ENCODE results near the gene ITPR1.

The ITPR1 gene

GRCh38 chr3:4688411-4688810 lies 195.3 kb downstream of the ITPR1 start:
- DNase-seq: no peak

- DNase-seq: no peak
Measured at GRCh38 chr3:4689021-4689420, 195.9 kb downstream of the ITPR1 start.

DNA sequence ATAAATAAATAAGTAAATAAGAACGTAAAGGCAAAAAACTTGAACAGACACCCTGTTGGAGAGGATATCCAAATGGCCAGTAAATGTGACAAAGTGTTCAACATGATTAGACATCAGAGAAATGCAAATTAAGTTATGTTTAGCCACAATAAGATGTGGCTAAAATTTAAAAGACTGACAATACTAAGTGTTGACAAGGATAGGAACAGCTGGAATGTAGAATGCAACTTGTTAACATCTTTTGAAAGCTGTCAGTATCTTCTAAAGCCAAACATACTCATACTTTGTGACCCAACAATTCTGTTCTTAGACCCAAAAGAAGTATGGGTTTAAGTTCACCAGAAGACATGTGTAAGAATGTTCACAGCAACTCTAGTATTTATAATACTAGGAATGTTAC lies 197.1 kb downstream of the ITPR1 start:
- DNase-seq: no peak

GRCh38 chr3:4693620-4694019 lies 200.5 kb downstream of the ITPR1 start:
- DNase-seq: no peak

GRCh38 chr3:4695846-4696245 lies 202.7 kb downstream of the ITPR1 start:
- DNase-seq: no peak

GRCh38 chr3:4696266-4696665 lies 203.1 kb downstream of the ITPR1 start:
- DNase-seq: no peak

GRCh38 chr3:4698125-4698821 lies 205.1 kb downstream of the ITPR1 start:
- DNase-seq: no peak

GRCh38 chr3:4703054-4703480 lies 209.9 kb downstream of the ITPR1 start:
- peak in 1 of 3 donors; percentile 20 for DNase-seq

- no peak for DNase-seq
Measured at GRCh38 chr3:4704552-4704951, 211.4 kb downstream of the ITPR1 start.

DNA sequence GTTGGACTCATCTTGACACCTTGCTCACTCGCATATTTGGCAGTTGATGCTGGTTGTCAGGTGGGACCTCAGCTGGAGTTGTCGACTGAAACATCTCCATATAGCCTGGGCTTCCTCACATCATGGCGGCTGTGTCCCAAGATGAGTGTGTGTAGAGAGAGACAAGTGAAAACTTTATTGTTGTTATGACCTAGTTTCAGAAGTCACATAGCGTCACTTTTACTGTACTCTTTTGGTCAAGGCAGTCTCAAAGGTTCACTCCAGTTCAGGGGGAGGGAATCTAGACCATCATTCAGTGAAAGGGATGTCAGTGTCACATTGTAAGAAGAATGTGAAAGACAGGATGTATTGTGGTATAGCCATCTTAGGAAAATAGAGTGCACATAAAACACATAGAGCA lies 214.2 kb downstream of the ITPR1 start:
- no peak for DNase-seq

DNA sequence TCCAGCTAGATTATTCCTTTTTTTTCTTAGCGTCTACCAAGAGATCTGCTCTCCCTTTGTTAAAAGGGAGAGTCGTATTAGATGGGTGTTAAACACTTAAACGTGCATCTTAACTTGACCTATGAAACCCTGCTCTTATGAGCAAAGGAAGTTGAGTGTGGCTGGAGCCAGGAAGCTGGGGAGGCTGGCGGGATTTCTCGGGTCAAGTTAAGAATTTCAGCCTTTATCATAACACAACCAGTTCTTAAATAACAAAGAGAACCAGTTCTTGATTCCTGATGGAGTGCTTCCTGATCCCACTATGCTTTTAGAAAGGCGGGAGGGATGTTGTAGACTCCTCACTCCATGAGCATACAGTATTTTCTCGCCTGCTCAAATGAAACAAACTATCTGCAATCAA lies 215.1 kb downstream of the ITPR1 start:
- DNase-seq: no peak

DNA sequence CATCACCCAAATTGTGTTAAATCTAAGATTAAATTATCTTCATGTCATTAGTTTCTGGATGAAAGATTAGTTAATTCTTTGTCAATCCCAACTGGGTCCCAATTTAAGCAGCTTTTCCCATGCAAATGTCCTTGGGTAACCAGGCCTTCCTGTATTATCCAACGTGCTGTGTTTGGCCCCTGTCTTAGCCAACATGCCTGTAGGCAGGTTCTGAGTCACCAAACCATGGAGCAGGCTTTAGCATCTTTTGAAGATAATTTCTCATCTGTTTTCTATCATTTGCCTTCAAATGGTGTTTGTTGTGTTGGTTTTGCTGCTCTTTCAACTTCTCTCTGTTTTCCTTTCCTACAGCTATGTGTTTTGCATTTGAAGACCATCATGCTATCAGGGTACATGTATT lies 216.2 kb downstream of the ITPR1 start:
- DNase-seq: no peak

- no peak for DNase-seq
Measured at GRCh38 chr3:4710191-4710590, 217.0 kb downstream of the ITPR1 start.

DNA sequence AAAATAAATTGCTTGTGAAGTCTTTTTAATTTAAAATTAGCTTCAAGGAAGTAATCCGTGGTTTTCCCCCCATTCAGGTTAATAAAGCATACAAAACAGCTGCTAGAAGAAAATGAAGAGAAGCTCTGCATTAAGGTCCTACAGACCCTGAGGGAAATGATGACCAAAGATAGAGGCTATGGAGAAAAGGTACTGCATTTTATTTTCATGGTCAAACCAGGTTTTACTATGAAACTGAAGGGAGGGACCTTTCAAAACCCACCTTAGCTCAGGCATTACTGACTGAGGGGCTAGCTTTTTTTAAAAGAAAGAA lies 218.5 kb downstream of the ITPR1 start:
- no peak for DNase-seq

DNA sequence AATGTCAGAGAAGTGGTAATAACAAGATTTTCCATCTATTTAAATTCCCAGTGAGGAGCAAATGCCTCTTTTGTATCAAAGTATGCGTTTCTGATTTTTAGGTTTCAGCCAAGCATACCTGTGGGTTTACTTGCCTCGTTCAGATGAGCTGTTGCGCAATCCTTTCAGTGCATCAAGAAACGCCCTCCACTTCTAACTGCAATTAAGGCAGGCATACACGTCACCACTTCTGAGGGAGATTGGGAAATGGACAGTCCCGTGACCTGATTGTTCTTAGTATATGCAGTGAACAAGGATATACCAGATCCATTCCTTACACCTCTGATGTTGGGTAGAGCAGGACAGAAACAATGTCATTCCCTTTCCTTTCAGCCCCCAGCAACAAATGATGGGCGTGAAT lies 219.0 kb downstream of the ITPR1 start:
- peak; percentile 52 to 68 (median 64) for DNase-seq

GRCh38 chr3:4714045-4714444 lies 220.9 kb downstream of the ITPR1 start:
- no peak for DNase-seq

GRCh38 chr3:4716266-4716665 lies 223.1 kb downstream of the ITPR1 start:
- no peak for DNase-seq

DNA sequence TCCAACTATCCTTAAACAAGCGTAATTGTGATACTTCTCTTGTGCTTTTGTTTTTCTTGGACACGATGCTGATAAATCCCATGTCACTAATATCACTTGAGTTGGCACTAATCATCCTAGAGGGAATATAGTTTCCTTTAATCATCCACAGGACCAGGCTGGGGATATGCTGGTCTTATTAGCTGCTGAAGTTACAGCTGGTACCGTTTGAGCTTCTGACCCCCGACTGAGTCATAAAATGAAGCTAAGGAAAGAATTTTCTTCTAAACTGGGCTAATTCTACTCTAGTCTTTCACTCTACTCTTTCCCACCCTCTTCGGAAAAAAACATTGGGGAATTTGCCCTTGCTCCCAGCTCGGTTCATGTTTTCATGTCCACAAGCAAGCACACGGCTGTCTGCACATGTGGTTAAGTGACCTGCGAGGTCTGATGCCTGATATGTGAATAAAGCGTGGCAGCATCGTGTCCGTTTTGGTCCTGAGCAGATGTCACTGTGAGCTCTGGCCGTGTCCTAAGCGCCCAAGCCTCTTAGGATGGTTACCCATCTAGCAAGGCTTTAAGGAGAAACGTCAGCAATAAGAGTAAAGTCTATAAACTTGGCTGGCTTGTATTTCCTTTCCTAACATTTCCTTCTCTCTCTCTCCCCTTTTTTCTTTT lies 223.7 kb downstream of the ITPR1 start:
- DNase-seq: no peak

- DNase-seq: no peak
Measured at GRCh38 chr3:4717363-4717740, 224.2 kb downstream of the ITPR1 start.

DNA sequence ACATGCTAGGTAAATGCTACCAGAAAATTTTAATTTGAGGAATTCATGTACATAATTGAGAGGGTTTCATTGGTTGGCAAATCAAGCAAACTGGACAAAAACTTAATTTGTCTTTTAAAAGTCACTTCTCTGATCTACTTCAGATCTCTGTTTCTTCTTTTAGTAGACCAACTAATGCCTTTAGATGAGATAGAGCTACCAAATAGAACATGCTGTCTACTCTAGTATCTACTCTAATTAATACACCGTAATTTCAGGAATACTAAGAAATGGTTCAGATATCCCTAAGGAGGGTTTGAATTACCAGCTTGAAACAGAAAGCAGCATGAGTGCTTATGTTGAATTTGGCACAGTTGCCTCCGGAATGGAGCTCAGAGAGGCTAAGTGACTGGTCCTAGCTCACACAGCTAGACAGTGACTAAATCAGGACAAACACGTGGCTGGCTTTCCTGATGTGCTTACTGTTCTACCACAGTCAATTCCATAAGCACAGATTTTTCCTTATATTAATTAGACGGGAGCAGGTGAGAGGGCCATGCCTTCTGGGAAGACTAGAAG lies 225.1 kb downstream of the ITPR1 start:
- DNase-seq: no peak

DNA sequence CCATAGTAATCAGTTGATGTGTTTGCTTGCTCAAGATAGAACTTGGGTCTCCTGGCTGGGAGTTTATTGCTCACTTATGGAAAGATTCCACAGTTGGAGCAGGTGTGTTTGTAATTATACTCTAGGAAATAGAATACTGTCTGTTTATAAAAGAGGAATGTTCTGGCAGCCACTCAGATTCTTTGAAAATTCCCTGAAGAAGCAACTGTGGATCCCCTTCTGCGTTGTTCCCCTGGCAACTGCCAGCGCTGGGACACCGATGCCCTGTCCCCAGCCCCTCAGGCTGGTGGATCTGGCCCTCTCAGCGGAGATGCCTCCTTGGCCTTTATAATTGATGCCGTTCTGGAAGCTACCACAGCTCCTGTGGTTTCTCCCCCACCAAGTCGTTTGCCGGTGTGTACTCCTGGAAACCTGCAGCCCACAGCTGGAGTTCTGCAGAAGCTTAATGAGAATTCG lies 225.9 kb downstream of the ITPR1 start:
- no peak for DNase-seq

- no peak for DNase-seq
Measured at GRCh38 chr3:4720316-4721075, 227.3 kb downstream of the ITPR1 start.

DNA sequence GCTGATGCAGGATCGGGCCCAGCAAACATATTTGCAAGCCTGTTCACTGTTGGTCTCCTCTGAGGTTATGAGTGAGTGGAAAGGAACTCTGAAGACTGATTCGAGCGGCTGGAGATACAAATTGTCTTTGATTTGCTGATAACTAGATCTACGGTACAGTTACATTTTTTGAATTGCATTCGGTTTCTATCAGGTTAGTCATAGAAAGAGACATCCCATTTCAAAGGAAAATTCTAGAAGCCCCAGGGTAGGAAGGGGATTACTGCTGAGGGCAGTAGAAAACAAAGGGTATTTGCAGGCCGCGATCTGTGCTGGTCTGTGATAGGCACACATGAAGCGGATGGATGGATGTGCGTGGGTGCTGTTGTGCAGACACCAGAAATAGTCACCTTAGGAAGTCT lies 228.4 kb downstream of the ITPR1 start:
- no peak for DNase-seq

GRCh38 chr3:4722103-4722502 lies 229.0 kb downstream of the ITPR1 start:
- peak; percentile 65 to 71 (median 67) for DNase-seq
